Measurements from ENCODE around the gene PCLAF. TPM values are rescaled to one million over a fixed set of nuclear protein-coding genes. Genes with fewer than 3 reads are reported as not detected.
A peak's percentile ranks its signal among the peaks of the same experiment; 100 is the strongest.
"Not testable (repeated sequence)": the region's sequence is repeated elsewhere in the genome, so short reads cannot be mapped to it uniquely, and the experiment has no call there.

PCLAF gene
- total RNA-seq, 1 donor from 2014 or later = 6.6 TPM

DNA sequence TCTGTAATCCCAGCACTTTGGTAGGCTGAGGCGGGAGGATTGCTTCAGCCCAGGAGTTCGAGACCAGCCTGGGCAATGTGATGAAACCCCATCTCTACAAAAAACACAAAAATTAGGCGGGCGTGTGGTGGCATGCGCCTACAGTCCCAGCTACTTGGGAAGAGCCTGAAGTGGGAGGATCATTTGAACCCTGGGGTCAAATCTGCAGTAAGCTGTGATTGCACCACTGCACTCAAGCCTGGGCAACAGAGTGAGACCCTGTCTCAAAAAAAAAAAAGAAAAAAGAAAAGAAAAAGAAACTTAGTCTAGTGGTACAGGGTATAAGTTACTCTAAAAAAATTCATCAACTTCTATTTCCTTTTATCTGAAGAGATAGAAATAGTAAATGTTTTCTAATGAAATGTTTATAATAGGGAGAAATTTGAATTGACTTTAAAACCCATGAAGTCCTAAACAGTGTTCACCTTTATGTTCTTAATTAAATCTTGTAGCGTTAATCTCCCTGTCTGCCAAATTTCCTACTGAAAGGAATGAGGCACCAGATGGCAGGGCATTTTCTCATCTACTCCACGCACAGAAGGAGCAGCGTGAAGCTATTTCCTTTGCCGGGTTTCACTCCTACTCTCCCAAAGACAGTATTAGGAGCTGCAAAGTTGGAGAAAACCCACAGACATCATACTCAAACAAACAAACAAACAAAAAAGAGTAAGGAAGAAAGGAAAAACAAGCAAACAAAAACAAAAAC, 1.9 kb downstream of the PCLAF start:
- Mint-ChIP-seq H3K27ac (ENCODE audit: unreplicated experiment) (peak overlapping the region; percentile 54), H3K4me3 (ENCODE audit: unreplicated experiment) (peak overlapping the region; percentile 40)

GRCh38 chr15:64373360-64373759, 7.9 kb downstream of the PCLAF start:
- no peak overlapping the region for H3K27ac Mint-ChIP-seq (ENCODE audit: unreplicated experiment)
- peaks cover 5% of the 10 kb centered on the region for H3K4me1 Mint-ChIP-seq (ENCODE audit: low read depth)
- no peak for DNase-seq (ENCODE audit: low spot score)
- H3K27me3 Mint-ChIP-seq (ENCODE audit: low read depth) = no peaks in the 10 kb centered on the region
- no peaks in the 10 kb centered on the region for H3K36me3 Mint-ChIP-seq (ENCODE audit: low read depth)
- no peak for TF ChIP-seq CTCF (IDR thresholded peaks at IDR 0.05)
- H3K4me3 Mint-ChIP-seq (ENCODE audit: unreplicated experiment) = no peak overlapping the region
- no peaks in the 10 kb centered on the region for H3K9me3 Mint-ChIP-seq (ENCODE audit: low read depth)

More for the DNA sequence above, 1.9 kb downstream of the PCLAF start:
- DNase-seq (ENCODE audit: low spot score) = no peak
- no peaks in the 10 kb centered on the region for H3K36me3 Mint-ChIP-seq (ENCODE audit: low read depth)
- H3K4me1 Mint-ChIP-seq (ENCODE audit: low read depth) = peaks cover 26% of the 10 kb centered on the region
- no peaks in the 10 kb centered on the region for H3K27me3 Mint-ChIP-seq (ENCODE audit: low read depth)
- no peaks in the 10 kb centered on the region for H3K9me3 Mint-ChIP-seq (ENCODE audit: low read depth)
- TF ChIP-seq CTCF (IDR thresholded peaks at IDR 0.05) = no peak

- not testable (repeated sequence) for H3K4me1 Mint-ChIP-seq (ENCODE audit: low read depth); H3K4me3 Mint-ChIP-seq (ENCODE audit: unreplicated experiment); H3K9me3 Mint-ChIP-seq (ENCODE audit: low read depth); H3K27me3 Mint-ChIP-seq (ENCODE audit: low read depth); H3K27ac Mint-ChIP-seq (ENCODE audit: unreplicated experiment); H3K36me3 Mint-ChIP-seq (ENCODE audit: low read depth); DNase-seq (ENCODE audit: low spot score)
Measured at GRCh38 chr15:64371383-64371782, 9.9 kb downstream of the PCLAF start.

DNA sequence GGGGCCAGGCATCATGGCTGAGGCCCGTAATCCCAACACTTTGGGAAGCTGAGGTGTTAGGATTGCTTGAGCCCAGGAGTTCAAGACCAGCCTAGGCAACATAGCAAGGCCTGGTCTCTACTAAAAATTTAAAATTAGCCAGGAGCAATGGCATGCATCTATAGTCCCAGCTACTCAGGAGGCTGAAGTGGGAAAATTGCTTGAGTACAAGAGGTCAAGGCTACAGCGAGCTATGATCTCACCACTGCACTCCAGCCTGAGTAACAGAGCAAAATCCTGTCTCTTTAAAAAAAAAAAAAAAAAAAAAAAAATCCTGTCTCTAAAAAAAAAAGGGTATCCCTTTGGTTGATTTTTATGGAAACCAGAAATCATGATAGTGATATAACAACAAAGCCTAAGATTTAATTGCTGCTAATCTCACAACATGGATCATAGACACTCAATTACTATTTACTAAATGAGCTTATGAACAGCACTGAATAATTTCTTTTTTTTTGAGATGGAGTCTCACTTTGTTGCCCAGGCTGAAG, 12.1 kb downstream of the PCLAF start:
- DNase-seq (ENCODE audit: low spot score) = no peak
- no peak for TF ChIP-seq CTCF (IDR thresholded peaks at IDR 0.05)
- H3K36me3 Mint-ChIP-seq (ENCODE audit: low read depth) = no peaks in the 10 kb centered on the region
- H3K4me1 Mint-ChIP-seq (ENCODE audit: low read depth) = no peaks in the 10 kb centered on the region
- H3K27me3 Mint-ChIP-seq (ENCODE audit: low read depth) = no peaks in the 10 kb centered on the region
- H3K4me3 Mint-ChIP-seq (ENCODE audit: unreplicated experiment) = no peak overlapping the region
- H3K9me3 Mint-ChIP-seq (ENCODE audit: low read depth) = no peaks in the 10 kb centered on the region
- H3K27ac Mint-ChIP-seq (ENCODE audit: unreplicated experiment) = no peak overlapping the region

DNA sequence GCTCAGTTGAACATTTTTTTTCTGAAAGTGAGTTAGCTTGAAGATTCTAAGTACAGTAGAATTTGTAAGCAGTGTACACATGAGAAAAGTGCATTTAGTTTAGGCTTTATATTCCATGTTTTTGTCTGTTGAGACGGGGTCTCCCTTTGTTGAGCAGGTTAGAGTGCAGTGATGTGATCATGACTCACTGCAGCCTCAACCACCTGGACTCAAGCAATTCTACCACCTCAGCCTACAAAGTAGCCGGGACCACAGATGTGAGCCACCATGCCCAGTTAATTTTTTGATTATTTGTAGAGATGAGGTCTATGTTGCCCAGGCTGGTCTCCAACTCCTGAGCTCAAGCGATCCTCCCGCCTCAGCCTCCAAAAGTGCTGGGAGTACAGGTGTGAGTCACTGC, 20.0 kb downstream of the PCLAF start:
- H3K4me1 Mint-ChIP-seq (ENCODE audit: low read depth) = peaks cover 5% of the 10 kb centered on the region
- H3K4me3 Mint-ChIP-seq (ENCODE audit: unreplicated experiment) = no peak overlapping the region
- no peak for DNase-seq (ENCODE audit: low spot score)
- no peaks in the 10 kb centered on the region for H3K9me3 Mint-ChIP-seq (ENCODE audit: low read depth)
- TF ChIP-seq CTCF (IDR thresholded peaks at IDR 0.05) = no peak
- no peaks in the 10 kb centered on the region for H3K27me3 Mint-ChIP-seq (ENCODE audit: low read depth)
- no peak overlapping the region for H3K27ac Mint-ChIP-seq (ENCODE audit: unreplicated experiment)
- no peaks in the 10 kb centered on the region for H3K36me3 Mint-ChIP-seq (ENCODE audit: low read depth)

DNA sequence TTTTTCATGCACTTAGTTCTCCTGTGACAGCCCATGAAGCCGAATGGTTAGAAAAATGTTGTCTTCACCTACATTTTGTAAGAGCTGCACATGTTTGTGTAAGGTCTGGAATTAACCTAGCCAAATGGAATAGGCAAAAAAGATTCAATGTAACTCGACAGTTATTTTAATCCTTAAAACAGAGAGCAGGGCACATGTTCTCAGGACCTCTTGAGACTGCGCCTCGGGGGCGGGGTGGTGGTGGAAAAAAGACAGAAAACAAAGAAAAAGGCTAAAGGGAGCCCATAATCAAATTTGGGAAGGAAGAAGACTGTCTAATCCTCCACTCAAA, 24.6 kb downstream of the PCLAF start:
- H3K9me3 Mint-ChIP-seq (ENCODE audit: low read depth) = no peaks in the 10 kb centered on the region
- H3K27me3 Mint-ChIP-seq (ENCODE audit: low read depth) = no peaks in the 10 kb centered on the region
- peak overlapping the region; percentile 99 for H3K27ac Mint-ChIP-seq (ENCODE audit: unreplicated experiment)

More for the DNA sequence above, 24.6 kb downstream of the PCLAF start:
- peaks cover 14% of the 10 kb centered on the region for H3K4me1 Mint-ChIP-seq (ENCODE audit: low read depth)
- peak overlapping the region; percentile 91 for H3K4me3 Mint-ChIP-seq (ENCODE audit: unreplicated experiment)
- no peaks in the 10 kb centered on the region for H3K36me3 Mint-ChIP-seq (ENCODE audit: low read depth)
- no peak for DNase-seq (ENCODE audit: low spot score)
- peak; percentile 52 for TF ChIP-seq CTCF (IDR thresholded peaks at IDR 0.05)
